HEK293 (cell line): Measurements from ENCODE around the gene HMGN2.
A peak's percentile ranks its signal among the peaks of the same experiment; 100 is the strongest.

Experiments used
- GLIS1 ChIP-seq: fragments of 450-650 bp; formaldehyde crosslinking; IDR thresholded peaks from 2 replicates; pipeline ENCODE4 v1.5.1; 2016; ENCODE audit warnings: missing biosample characterization, missing genetic modification characterization
- PATZ1 ChIP-seq: fragments of 450-650 bp; formaldehyde crosslinking; IDR thresholded peaks from 2 replicates; pipeline ENCODE4 v1.5.1; 2016; ENCODE audit warnings: missing biosample characterization, missing genetic modification characterization
- PBX3 ChIP-seq: sonication (generic); formaldehyde crosslinking; IDR thresholded peaks from 2 replicates; pipeline ENCODE4 v1.8.1; 2022; ENCODE audit warnings: mild to moderate bottlenecking, moderate library complexity, missing genetic modification reagents
- RBAK ChIP-seq: fragments of 450-650 bp; formaldehyde crosslinking; IDR thresholded peaks from 2 replicates; pipeline ENCODE4 v1.5.1; 2016; ENCODE audit warnings: missing biosample characterization, missing genetic modification characterization
- REPIN1 ChIP-seq: fragments of 450-650 bp; formaldehyde crosslinking; IDR thresholded peaks from 2 replicates; pipeline ENCODE4 v1.5.1; 2017; ENCODE audit warnings: missing biosample characterization, missing genetic modification characterization, low read depth
- SP3 ChIP-seq: fragments of 450-650 bp; formaldehyde crosslinking; IDR thresholded peaks from 2 replicates; pipeline ENCODE4 v1.5.1; 2016; ENCODE audit warnings: missing biosample characterization, missing genetic modification characterization
- ZBTB8A ChIP-seq: fragments of 450-650 bp; formaldehyde crosslinking; IDR thresholded peaks from 2 replicates; pipeline ENCODE4 v1.5.1; 2016; ENCODE audit warnings: missing biosample characterization, missing genetic modification characterization
- ZEB2 ChIP-seq: fragments of 450-650 bp; formaldehyde crosslinking; IDR thresholded peaks from 2 replicates; pipeline ENCODE4 v1.5.1; 2016; ENCODE audit warnings: missing biosample characterization, missing genetic modification characterization
- ZFHX2 ChIP-seq: fragments of 450-650 bp; formaldehyde crosslinking; conservative IDR thresholded peaks from 2 replicates; pipeline ENCODE4 v1.5.1; 2016; ENCODE audit warnings: missing biosample characterization, missing genetic modification characterization
- ZFP69B ChIP-seq: fragments of 450-650 bp; formaldehyde crosslinking; IDR thresholded peaks from 2 replicates; pipeline ENCODE4 v1.5.1; 2016; ENCODE audit warnings: missing biosample characterization, missing genetic modification characterization
- ZNF23 ChIP-seq: fragments of 450-650 bp; formaldehyde crosslinking; IDR thresholded peaks from 2 replicates; pipeline ENCODE4 v1.5.1; 2016; ENCODE audit warnings: missing biosample characterization, missing genetic modification characterization, borderline replicate concordance
- ZNF26 ChIP-seq: fragments of 450-650 bp; formaldehyde crosslinking; IDR thresholded peaks from 2 replicates; pipeline ENCODE4 v1.5.1; 2016; ENCODE audit warnings: missing biosample characterization, missing genetic modification characterization
- ZNF280D ChIP-seq: fragments of 450-650 bp; formaldehyde crosslinking; IDR thresholded peaks from 2 replicates; pipeline ENCODE4 v1.5.1; 2016; ENCODE audit warnings: missing biosample characterization, missing genetic modification characterization
- ZNF37A ChIP-seq: fragments of 450-650 bp; IDR thresholded peaks from 2 replicates; pipeline ENCODE4 v1.5.1; 2018; ENCODE audit warnings: missing biosample characterization, missing genetic modification characterization
- ZNF404 ChIP-seq: fragments of 450-650 bp; formaldehyde crosslinking; IDR thresholded peaks from 2 replicates; pipeline ENCODE4 v1.5.1; 2017; ENCODE audit warnings: missing biosample characterization, missing genetic modification characterization
- ZNF433 ChIP-seq: fragments of 450-650 bp; formaldehyde crosslinking; IDR thresholded peaks from 2 replicates; pipeline ENCODE4 v1.5.1; 2016; ENCODE audit warnings: missing biosample characterization, missing genetic modification characterization, low read depth
- ZNF555 ChIP-seq: fragments of 450-650 bp; formaldehyde crosslinking; conservative IDR thresholded peaks from 2 replicates; pipeline ENCODE4 v1.5.1; 2017; ENCODE audit warnings: missing biosample characterization, mild to moderate bottlenecking, missing genetic modification characterization, inconsistent platforms
- ZNF626 ChIP-seq: fragments of 450-650 bp; sonication (Bioruptor Pico); formaldehyde crosslinking; IDR thresholded peaks from 2 replicates; pipeline ENCODE4 v1.5.1; 2018; ENCODE audit warnings: missing biosample characterization, missing genetic modification characterization, inconsistent platforms
- ZNF768 ChIP-seq: fragments of 450-650 bp; formaldehyde crosslinking; IDR thresholded peaks from 2 replicates; pipeline ENCODE4 v1.5.1; 2018; ENCODE audit warnings: missing biosample characterization, mild to moderate bottlenecking, missing genetic modification characterization
- ZNF837 ChIP-seq: fragments of 450-650 bp; formaldehyde crosslinking; IDR thresholded peaks from 2 replicates; pipeline ENCODE4 v1.5.1; 2016; ENCODE audit warnings: missing biosample characterization, missing genetic modification characterization
- ZSCAN23 ChIP-seq: fragments of 450-650 bp; formaldehyde crosslinking; IDR thresholded peaks from 2 replicates; pipeline ENCODE4 v1.5.1; 2016; ENCODE audit warnings: missing biosample characterization, missing genetic modification characterization
- TF ChIP-seq, protein P1 (sequence below): fragments of 450-650 bp; formaldehyde crosslinking; IDR thresholded peaks from 2 replicates; pipeline ENCODE4 v1.5.1; 2016; ENCODE audit warnings: missing biosample characterization, missing genetic modification characterization, borderline replicate concordance
- TF ChIP-seq, protein P2 (sequence below): fragments of 450-650 bp; formaldehyde crosslinking; IDR thresholded peaks from 2 replicates; pipeline ENCODE4 v1.5.1; 2016; ENCODE audit warnings: missing biosample characterization, missing genetic modification characterization
- TF ChIP-seq, protein P3 (sequence below): fragments of 450-650 bp; formaldehyde crosslinking; IDR thresholded peaks from 2 replicates; pipeline ENCODE4 v1.5.1; 2016; ENCODE audit warnings: missing biosample characterization, missing genetic modification characterization

The HMGN2 gene

GRCh38 chr1:26500488-26501175, 28.4 kb downstream of the HMGN2 start (continued):
- no peak; the same call in 1 of the 2 replicates for TF ChIP-seq ZNF280D (tag by site-specific recombination)
- TF ChIP-seq ZNF837 (tag by site-specific recombination), result no peak
- TF ChIP-seq REPIN1, result no peak
- TF ChIP-seq ZFP69B, result peak; percentile 33; the same call in 1 of the 2 replicates
- TF ChIP-seq ZBTB8A (tag by site-specific recombination), result peak; percentile 57
- no peak for TF ChIP-seq ZNF23 (tag by site-specific recombination)
- TF ChIP-seq ZFHX2 (tag by site-specific recombination), result peak; percentile 69
- TF ChIP-seq RBAK, result no peak
- no peak for TF ChIP-seq ZNF404 (tag by site-specific recombination)
- TF ChIP-seq SP3 (tag by site-specific recombination), result peak; percentile 65; the same call in 1 of the 2 replicates
- TF ChIP-seq PATZ1 (tag by site-specific recombination), result peak; percentile 67
- no peak for TF ChIP-seq ZNF26 (tag by site-specific recombination)
- TF ChIP-seq ZNF626 (tag by site-specific recombination), result no peak
- TF ChIP-seq ZEB2 (tag by site-specific recombination), result peak; percentile 99
- TF ChIP-seq, protein P1, sequence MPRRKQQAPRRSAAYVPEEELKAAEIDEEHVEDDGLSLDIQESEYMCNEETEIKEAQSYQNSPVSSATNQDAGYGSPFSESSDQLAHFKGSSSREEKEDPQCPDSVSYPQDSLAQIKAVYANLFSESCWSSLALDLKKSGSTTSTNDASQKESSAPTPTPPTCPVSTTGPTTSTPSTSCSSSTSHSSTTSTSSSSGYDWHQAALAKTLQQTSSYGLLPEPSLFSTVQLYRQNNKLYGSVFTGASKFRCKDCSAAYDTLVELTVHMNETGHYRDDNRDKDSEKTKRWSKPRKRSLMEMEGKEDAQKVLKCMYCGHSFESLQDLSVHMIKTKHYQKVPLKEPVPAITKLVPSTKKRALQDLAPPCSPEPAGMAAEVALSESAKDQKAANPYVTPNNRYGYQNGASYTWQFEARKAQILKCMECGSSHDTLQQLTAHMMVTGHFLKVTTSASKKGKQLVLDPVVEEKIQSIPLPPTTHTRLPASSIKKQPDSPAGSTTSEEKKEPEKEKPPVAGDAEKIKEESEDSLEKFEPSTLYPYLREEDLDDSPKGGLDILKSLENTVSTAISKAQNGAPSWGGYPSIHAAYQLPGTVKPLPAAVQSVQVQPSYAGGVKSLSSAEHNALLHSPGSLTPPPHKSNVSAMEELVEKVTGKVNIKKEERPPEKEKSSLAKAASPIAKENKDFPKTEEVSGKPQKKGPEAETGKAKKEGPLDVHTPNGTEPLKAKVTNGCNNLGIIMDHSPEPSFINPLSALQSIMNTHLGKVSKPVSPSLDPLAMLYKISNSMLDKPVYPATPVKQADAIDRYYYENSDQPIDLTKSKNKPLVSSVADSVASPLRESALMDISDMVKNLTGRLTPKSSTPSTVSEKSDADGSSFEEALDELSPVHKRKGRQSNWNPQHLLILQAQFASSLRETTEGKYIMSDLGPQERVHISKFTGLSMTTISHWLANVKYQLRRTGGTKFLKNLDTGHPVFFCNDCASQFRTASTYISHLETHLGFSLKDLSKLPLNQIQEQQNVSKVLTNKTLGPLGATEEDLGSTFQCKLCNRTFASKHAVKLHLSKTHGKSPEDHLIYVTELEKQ (tag by site-specific recombination), result peak; percentile 41; the same call in 1 of the 2 replicates
- peak; percentile 46; the same call in 1 of the 2 replicates for TF ChIP-seq ZSCAN23 (tag by site-specific recombination)
- TF ChIP-seq ZNF768, result no peak; the same call in 1 of the 2 replicates
- TF ChIP-seq PBX3 (CRISPR knock-in tag), result peak; percentile 78; the same call in 1 of the 2 replicates
- TF ChIP-seq ZNF555 (tag by site-specific recombination), result no peak
- TF ChIP-seq ZNF37A, result no peak
- no peak for TF ChIP-seq ZNF433 (tag by site-specific recombination)
- TF ChIP-seq GLIS1 (tag by site-specific recombination), result peak; percentile 94
- TF ChIP-seq, protein P2, sequence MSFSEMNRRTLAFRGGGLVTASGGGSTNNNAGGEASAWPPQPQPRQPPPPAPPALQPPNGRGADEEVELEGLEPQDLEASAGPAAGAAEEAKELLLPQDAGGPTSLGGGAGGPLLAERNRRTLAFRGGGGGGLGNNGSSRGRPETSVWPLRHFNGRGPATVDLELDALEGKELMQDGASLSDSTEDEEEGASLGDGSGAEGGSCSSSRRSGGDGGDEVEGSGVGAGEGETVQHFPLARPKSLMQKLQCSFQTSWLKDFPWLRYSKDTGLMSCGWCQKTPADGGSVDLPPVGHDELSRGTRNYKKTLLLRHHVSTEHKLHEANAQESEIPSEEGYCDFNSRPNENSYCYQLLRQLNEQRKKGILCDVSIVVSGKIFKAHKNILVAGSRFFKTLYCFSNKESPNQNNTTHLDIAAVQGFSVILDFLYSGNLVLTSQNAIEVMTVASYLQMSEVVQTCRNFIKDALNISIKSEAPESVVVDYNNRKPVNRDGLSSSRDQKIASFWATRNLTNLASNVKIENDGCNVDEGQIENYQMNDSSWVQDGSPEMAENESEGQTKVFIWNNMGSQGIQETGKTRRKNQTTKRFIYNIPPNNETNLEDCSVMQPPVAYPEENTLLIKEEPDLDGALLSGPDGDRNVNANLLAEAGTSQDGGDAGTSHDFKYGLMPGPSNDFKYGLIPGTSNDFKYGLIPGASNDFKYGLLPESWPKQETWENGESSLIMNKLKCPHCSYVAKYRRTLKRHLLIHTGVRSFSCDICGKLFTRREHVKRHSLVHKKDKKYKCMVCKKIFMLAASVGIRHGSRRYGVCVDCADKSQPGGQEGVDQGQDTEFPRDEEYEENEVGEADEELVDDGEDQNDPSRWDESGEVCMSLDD, result peak; percentile 99
- TF ChIP-seq, protein P3, sequence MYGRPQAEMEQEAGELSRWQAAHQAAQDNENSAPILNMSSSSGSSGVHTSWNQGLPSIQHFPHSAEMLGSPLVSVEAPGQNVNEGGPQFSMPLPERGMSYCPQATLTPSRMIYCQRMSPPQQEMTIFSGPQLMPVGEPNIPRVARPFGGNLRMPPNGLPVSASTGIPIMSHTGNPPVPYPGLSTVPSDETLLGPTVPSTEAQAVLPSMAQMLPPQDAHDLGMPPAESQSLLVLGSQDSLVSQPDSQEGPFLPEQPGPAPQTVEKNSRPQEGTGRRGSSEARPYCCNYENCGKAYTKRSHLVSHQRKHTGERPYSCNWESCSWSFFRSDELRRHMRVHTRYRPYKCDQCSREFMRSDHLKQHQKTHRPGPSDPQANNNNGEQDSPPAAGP, result peak; percentile 94
